ENCODE measurements around the gene HOXA6.

The HOXA6 gene

GRCh38 chr7:27114881-27115220, 32.7 kb downstream of the HOXA6 start:
- Histone ChIP-seq H3K4me2 (ENCODE audit: low read length) (no peak overlapping the region), H3K4me3 (ENCODE audit: low read depth, low read length, poor library complexity, severe bottlenecking) (no peak overlapping the region), H3K27ac (ENCODE audit: low read depth, low read length, poor library complexity, severe bottlenecking) (no peak overlapping the region), H2AFZ (ENCODE audit: low read length) (no peak overlapping the region), H3K27me3 (ENCODE audit: insufficient read depth, low read length) (no peaks in the 10 kb centered on the region), H3F3A (ENCODE audit: insufficient read depth, low read length) (no peaks in the 10 kb centered on the region), H3K79me2 (ENCODE audit: insufficient read depth, low read length) (no peaks in the 10 kb centered on the region), H3K9me3 (ENCODE audit: low read length) (no peaks in the 10 kb centered on the region), H3K36me3 (ENCODE audit: insufficient read depth, low read length) (no peaks in the 10 kb centered on the region), H3K4me1 (ENCODE audit: insufficient read depth, low read length, severe bottlenecking) (no peaks in the 10 kb centered on the region), H3K9ac (ENCODE audit: low read length) (no peak overlapping the region), H3K9me2 (ENCODE audit: low read depth, low read length) (no peaks in the 10 kb centered on the region), H4K20me1 (ENCODE audit: insufficient read depth, low read length) (no peaks in the 10 kb centered on the region)
- TF ChIP-seq, protein P1, sequence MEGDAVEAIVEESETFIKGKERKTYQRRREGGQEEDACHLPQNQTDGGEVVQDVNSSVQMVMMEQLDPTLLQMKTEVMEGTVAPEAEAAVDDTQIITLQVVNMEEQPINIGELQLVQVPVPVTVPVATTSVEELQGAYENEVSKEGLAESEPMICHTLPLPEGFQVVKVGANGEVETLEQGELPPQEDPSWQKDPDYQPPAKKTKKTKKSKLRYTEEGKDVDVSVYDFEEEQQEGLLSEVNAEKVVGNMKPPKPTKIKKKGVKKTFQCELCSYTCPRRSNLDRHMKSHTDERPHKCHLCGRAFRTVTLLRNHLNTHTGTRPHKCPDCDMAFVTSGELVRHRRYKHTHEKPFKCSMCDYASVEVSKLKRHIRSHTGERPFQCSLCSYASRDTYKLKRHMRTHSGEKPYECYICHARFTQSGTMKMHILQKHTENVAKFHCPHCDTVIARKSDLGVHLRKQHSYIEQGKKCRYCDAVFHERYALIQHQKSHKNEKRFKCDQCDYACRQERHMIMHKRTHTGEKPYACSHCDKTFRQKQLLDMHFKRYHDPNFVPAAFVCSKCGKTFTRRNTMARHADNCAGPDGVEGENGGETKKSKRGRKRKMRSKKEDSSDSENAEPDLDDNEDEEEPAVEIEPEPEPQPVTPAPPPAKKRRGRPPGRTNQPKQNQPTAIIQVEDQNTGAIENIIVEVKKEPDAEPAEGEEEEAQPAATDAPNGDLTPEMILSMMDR (IDR thresholded peaks at IDR 0.05; ENCODE audit: low read length), result no peak
- no peak for TF ChIP-seq EZH2 (IDR thresholded peaks at IDR 0.05; ENCODE audit: borderline replicate concordance, low read length)

GRCh38 chr7:27113991-27114769, 33.4 kb downstream of the HOXA6 start:
- Histone ChIP-seq H4K20me1 (ENCODE audit: insufficient read depth, low read length) (no peaks in the 10 kb centered on the region), H3K9me2 (ENCODE audit: low read depth, low read length) (no peaks in the 10 kb centered on the region), H3K4me2 (ENCODE audit: low read length) (no peak overlapping the region), H3K79me2 (ENCODE audit: insufficient read depth, low read length) (no peaks in the 10 kb centered on the region), H3K27me3 (ENCODE audit: insufficient read depth, low read length) (no peaks in the 10 kb centered on the region), H3K9ac (ENCODE audit: low read length) (no peak overlapping the region), H3K4me3 (ENCODE audit: low read depth, low read length, poor library complexity, severe bottlenecking) (no peak overlapping the region), H3K9me3 (ENCODE audit: low read length) (no peaks in the 10 kb centered on the region), H3K36me3 (ENCODE audit: insufficient read depth, low read length) (no peaks in the 10 kb centered on the region), H2AFZ (ENCODE audit: low read length) (no peak overlapping the region), H3K4me1 (ENCODE audit: insufficient read depth, low read length, severe bottlenecking) (no peaks in the 10 kb centered on the region), H3F3A (ENCODE audit: insufficient read depth, low read length) (no peaks in the 10 kb centered on the region), H3K27ac (ENCODE audit: low read depth, low read length, poor library complexity, severe bottlenecking) (no peak overlapping the region)
- TF ChIP-seq, protein P1 (IDR thresholded peaks at IDR 0.05; ENCODE audit: low read length), result no peak
- no peak for TF ChIP-seq EZH2 (IDR thresholded peaks at IDR 0.05; ENCODE audit: borderline replicate concordance, low read length)

DNA sequence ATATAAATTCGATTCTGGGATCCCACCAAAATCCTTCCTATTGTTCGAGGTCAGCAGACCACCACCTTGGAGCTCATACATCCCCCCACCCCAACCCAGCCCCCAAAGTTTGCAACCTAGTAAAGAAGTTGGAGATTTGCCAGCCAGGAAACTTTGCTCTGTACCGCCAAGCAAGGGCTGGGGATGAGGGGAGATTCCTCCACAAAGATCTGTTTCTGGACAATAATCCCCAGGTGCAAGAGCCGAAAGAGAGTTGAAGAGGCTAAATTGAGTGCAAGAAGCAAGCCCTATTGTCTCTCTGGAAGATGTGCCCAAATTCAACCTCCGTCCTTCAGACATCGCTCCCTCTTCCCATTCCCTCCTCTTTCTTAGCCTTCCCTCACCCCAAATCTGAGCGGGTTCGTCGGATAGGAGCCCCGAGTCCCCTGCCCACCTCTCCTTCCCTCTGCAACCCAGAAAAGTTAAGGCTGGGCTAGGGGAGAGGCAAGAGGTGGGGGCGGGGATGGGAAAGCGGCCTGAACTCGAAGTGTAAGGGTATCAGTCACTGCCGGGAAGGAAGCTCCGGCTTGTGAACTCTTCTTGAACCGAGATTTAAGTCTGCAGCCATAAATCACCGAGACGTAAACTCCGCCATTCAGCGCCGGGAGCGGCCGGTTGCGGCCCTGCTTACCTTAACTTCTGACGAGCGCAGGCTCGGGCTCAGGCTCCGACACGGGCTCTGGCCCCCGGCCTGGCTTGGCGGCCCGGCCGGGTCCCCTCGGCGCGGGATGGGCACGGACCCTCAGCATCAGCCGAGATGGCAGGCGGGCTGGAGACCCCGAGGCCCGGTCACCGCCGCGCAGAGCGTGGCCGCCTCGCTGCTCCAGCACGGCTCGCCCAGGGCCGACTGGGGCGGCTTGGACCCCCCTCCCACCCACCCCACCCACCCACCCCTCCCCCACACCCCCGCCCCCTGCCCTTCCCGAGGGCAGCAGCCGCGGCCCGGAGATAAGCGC, 34.3 kb downstream of the HOXA6 start:
- no peak for TF ChIP-seq EZH2 (IDR thresholded peaks at IDR 0.05; ENCODE audit: borderline replicate concordance, low read length)
- TF ChIP-seq, protein P1 (IDR thresholded peaks at IDR 0.05; ENCODE audit: low read length), result no peak
- no peaks in the 10 kb centered on the region for H3K36me3 ChIP-seq (ENCODE audit: insufficient read depth, low read length)
- no peak overlapping the region for H3K4me2 ChIP-seq (ENCODE audit: low read length)
- H3K27ac ChIP-seq (ENCODE audit: low read depth, low read length, poor library complexity, severe bottlenecking), result no peak overlapping the region
- no peak overlapping the region for H2AFZ ChIP-seq (ENCODE audit: low read length)
- no peak overlapping the region for H3K9ac ChIP-seq (ENCODE audit: low read length)
- no peaks in the 10 kb centered on the region for H3K4me1 ChIP-seq (ENCODE audit: insufficient read depth, low read length, severe bottlenecking)
- H4K20me1 ChIP-seq (ENCODE audit: insufficient read depth, low read length), result no peaks in the 10 kb centered on the region
- no peaks in the 10 kb centered on the region for H3K9me2 ChIP-seq (ENCODE audit: low read depth, low read length)
- no peaks in the 10 kb centered on the region for H3F3A ChIP-seq (ENCODE audit: insufficient read depth, low read length)
- H3K9me3 ChIP-seq (ENCODE audit: low read length), result no peaks in the 10 kb centered on the region
- no peaks in the 10 kb centered on the region for H3K79me2 ChIP-seq (ENCODE audit: insufficient read depth, low read length)
- no peak overlapping the region for H3K4me3 ChIP-seq (ENCODE audit: low read depth, low read length, poor library complexity, severe bottlenecking)
- no peaks in the 10 kb centered on the region for H3K27me3 ChIP-seq (ENCODE audit: insufficient read depth, low read length)
